GM12864 (cell line): Measurements from ENCODE around the gene AGRN.
A peak's percentile ranks its signal among the peaks of the same experiment; 100 is the strongest.
"Not testable (repeated sequence)": the region's sequence is repeated elsewhere in the genome, so short reads cannot be mapped to it uniquely, and the experiment has no call there.

Source experiments
- DNase-seq: peaks from one replicate; pipeline ENCODE4 v3.0.0-alpha.2; 2011; ENCODE audit warnings: low read depth
- H3K4me3 ChIP-seq: 2 replicates; pipeline ENCODE4 v1.5.1; 2011; ENCODE audit warnings: mild to moderate bottlenecking, low read depth, low read length, control low read depth
- CTCF ChIP-seq: IDR thresholded peaks from 2 replicates; pipeline ENCODE4 v1.5.1; 2011; ENCODE audit warnings: low read depth, mild to moderate bottlenecking, moderate library complexity, low read length, control low read depth, inconsistent platforms; ENCODE audit errors: missing control alignments

The AGRN gene

DNA sequence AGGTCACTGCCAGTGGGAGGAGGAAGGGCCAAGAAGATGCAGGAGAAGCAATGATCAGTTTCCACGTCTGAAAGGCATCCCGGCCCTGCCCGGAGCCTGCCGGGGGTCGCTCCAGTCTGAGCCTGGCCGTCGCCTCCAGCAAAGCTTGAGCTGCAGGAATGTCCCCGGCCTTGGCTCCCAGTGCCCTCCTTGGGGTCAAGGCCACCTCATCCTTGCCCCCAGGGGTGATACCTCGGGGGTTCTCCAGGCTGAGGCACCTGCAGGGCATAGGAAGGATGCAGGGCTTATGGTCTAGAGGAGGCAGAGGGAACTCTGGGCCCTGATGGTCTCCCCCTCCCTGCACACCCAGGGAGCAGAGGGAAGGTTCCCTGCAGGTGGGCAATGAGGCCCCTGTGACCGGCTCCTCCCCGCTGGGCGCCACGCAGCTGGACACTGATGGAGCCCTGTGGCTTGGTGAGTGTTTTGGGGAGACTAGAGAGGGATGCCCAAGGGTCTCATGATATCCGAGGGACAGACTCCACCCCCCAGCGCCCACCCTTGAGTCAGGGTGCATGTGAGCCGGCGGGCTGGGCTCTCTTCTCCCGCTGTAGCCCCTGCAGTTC, 34.3 kb downstream of the AGRN start:
- no peak for TF ChIP-seq CTCF
- DNase-seq, result no peak
- no peak overlapping the region for H3K4me3 ChIP-seq

- TF ChIP-seq CTCF, result no peak
- no peak for DNase-seq
- no peak overlapping the region for H3K4me3 ChIP-seq
Measured at GRCh38 chr1:1054971-1055370, 35.1 kb downstream of the AGRN start.

GRCh38 chr1:1055841-1056736, 36.2 kb downstream of the AGRN start:
- no peak for TF ChIP-seq CTCF
- no peak for DNase-seq
- no peak overlapping the region for H3K4me3 ChIP-seq

DNA sequence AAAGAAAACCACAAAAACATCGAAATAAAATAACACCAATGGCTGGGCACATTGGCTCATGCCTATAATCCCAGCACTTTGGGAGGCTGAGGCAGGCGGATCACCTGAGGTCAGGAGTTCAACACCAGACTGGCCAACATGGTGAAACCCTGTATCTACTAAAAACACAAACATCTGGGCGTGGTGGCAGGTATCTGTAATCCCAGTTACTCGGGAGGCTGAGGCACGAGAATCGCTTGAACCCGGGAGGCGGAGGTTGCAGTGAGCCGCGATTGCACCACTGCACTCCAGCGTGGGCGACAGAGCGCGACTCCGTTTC, 37.8 kb downstream of the AGRN start:
- H3K4me3 ChIP-seq, result not testable (repeated sequence)

DNA sequence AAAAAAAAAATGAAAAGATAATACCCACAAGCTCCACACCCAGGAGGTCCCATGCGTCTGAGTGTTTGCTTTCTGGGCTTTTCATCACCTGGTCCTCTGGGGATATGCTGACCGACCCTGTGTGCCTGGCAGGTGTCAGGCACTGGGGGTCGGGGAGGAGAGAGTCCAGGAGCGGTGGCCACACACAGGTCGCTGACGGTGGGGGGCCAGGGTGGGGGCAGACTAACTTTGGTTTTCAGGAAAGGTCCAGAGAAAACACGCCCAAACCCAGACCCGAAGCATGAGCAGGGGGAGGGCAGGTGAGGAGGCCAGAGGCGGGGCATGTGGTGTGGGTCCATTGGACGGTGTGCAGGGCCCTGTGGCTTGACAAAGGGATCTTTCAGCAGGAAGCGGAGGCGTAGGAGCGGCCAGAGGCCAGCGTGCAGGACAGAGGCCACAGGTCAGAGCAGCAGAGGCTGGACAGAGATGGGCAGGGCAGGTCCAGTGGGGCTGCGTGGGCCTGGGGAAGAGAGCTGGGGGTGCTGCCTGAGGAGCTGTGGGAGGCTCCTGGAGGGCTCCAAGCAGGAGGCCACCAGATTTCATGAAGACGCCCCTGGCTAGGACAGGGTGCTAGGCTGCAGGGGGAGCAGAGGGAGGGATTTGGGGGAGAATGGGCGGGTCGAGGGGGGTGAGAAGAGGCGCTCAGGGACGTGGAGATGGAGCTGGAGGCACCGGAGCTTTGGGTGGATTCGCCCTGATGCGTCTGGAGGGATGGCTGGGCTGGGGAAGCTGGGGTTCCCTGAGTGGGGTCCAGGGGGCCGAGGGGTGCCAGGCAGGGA, 38.4 kb downstream of the AGRN start:
- TF ChIP-seq CTCF, result no peak
- peak overlapping the region; percentile 48; the same call in 1 of the 2 replicates for H3K4me3 ChIP-seq
- no peak for DNase-seq

More for the DNA sequence above, 37.8 kb downstream of the AGRN start:
- not testable (repeated sequence) for DNase-seq

DNA sequence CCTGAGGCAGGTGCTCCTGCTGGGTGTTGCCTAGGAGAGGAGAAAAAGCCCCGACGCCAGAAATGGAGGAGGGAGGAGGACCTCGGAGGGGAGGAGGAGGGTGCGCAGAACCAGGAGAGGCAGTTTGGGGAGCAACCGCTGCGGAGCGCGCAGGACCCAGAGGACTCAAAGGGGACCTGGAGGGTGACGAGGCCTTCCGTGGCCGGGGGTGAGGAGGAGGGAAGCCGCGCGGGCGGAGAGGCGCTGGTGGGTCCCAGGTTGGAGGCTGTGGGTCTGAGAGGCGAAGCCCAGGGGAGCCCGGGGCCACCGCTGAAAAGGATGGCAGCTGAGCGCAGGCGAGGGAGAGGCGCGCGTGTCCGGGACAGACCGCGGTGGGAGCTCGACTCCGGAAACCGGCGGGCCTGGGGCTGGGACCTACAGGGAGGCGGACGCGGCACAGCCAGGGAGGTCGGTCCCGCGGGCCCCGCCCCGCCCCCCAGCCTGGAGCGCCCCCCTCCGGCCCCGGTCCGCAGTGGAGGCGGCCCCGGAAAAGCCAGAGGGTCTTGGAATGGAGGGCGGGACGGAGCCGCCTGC, 39.1 kb downstream of the AGRN start:
- no peak for DNase-seq

More for the DNA sequence above, 39.1 kb downstream of the AGRN start:
- peak; percentile 38 for TF ChIP-seq CTCF
- peak overlapping the region; percentile 48 for H3K4me3 ChIP-seq
